Hippocampal formation (tissue), 2 donors: Measurements from ENCODE around the gene MFN2.

ENCODE experiments used
- DNase-seq, 2 donors: peaks; one replicate each; lab custom pipeline; 2025; lab: John Stamatoyannopoulos, UW

Gene MFN2

GRCh38 chr1:12049616-12050015 is 69.4 kb downstream of the MFN2 start:
- no peak for DNase-seq

- DNase-seq, result no peak
Observed at GRCh38 chr1:12051361-12051760, 71.1 kb downstream of the MFN2 start.

- no peak for DNase-seq
Observed at GRCh38 chr1:12052008-12052573, 71.8 kb downstream of the MFN2 start.

GRCh38 chr1:12052997-12053686 is 72.9 kb downstream of the MFN2 start:
- DNase-seq, result no peak

GRCh38 chr1:12053752-12054548 is 73.7 kb downstream of the MFN2 start:
- DNase-seq, result no peak

GRCh38 chr1:12055259-12055658 is 75.0 kb downstream of the MFN2 start:
- no peak for DNase-seq

GRCh38 chr1:12056331-12056841 is 76.1 kb downstream of the MFN2 start:
- DNase-seq, result no peak

GRCh38 chr1:12057382-12057781 is 77.1 kb downstream of the MFN2 start:
- DNase-seq, result no peak

- DNase-seq, result no peak
Observed at GRCh38 chr1:12057940-12058687, 77.9 kb downstream of the MFN2 start.

GRCh38 chr1:12059226-12059625 is 79.0 kb downstream of the MFN2 start:
- no peak for DNase-seq

GRCh38 chr1:12059722-12060464 is 79.6 kb downstream of the MFN2 start:
- no peak for DNase-seq

GRCh38 chr1:12060500-12060899 is 80.3 kb downstream of the MFN2 start:
- DNase-seq, result no peak
